ENCODE results near the gene SPATS2. TPM values are rescaled to one million over a fixed set of nuclear protein-coding genes. Genes with fewer than 3 reads are reported as not detected.

Gene SPATS2
- total RNA-seq, 1 experiment from 2014 or later, result 56.3 TPM

DNA sequence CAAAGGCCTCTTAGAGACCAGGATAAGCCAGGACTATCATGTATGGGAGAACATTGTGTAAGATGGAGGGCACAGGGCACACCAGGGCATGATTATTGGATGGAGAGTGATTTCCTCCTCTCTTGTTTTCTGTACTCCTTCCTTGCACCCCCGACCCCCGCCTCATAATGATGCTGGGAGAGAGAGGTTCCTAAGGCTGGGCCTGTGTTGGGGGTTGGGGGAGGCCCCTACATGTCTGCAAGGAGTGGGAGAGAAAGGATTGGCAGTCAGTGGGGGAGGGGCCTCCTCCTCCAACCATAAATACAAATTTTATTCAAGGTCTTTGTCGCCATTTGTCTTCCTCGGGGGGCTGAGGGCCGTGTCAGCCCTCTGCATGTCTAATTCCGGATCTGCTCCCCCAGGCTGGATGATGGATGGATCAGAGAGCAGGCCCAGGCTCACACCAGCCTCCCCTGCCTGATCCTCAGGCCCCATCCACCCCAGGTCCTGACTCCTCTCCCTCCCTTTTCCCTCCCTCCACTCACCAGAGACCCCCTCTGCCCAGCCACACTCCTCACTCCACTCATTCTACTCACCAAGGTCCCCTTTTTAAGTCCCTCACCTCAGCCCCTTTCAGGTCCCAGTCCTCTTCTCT lies 28.3 kb upstream of the SPATS2 start:
- BruUV-seq (replicated peaks), result no TSS peak
- no peak for ATAC-seq
- no peak overlapping the region for H3K4me3 ChIP-seq (ENCODE audit: low read depth in 2 of 2, low read length in 2 of 2)
- H3K27me3 ChIP-seq (ENCODE audit: control insufficient read depth, insufficient read depth, low read length), result no peaks in the 10 kb centered on the region
- in situ Hi-C loops (cut with HindIII; ENCODE audit: low pct_unique_long_range_greater_than_20kb, low sequenced_read_pairs) (no loop called here), intact Hi-C loops (cut with micrococcal nuclease; ENCODE audit: unreplicated experiment) (loop anchor here (5.0 kb wide), 1 partner anchor 52 kb away; no protein-coding TSS in a partner anchor)
- H3K27ac ChIP-seq (ENCODE audit: low read length), result no peak overlapping the region
- ChIA-PET CTCF (interaction anchor here (2.6 kb wide), 1 partner anchor 8 kb away, joined by 11 read pairs; the partner anchor contains the start of gene DNAJC22), POLR2A (interaction anchor here (0.7 kb wide), 1 partner anchor 207 kb away, joined by 4 read pairs; no protein-coding TSS in a partner anchor)
- no peak for DNase-seq (ENCODE audit: low read depth, low spot score)
- H3K9me3 ChIP-seq (ENCODE audit: control insufficient read depth, insufficient read depth, low read depth, low read length), result no peaks in the 10 kb centered on the region
- TF ChIP-seq SIN3A (IDR thresholded peaks at IDR 0.05; ENCODE audit: borderline replicate concordance, insufficient read depth, low read depth, low read length) (no peak), TCF7L2 (IDR thresholded peaks at IDR 0.05; ENCODE audit: low read depth, low read length) (no peak), REST (IDR thresholded peaks at IDR 0.05; ENCODE audit: insufficient read depth in 1 of 2, low read depth in 2 of 2, low read length in 1 of 2) (no peak), POLR2AphosphoS5 (IDR thresholded peaks at IDR 0.05; ENCODE audit: low read depth, low read length) (no peak)
- TF ChIP-seq, protein P1, sequence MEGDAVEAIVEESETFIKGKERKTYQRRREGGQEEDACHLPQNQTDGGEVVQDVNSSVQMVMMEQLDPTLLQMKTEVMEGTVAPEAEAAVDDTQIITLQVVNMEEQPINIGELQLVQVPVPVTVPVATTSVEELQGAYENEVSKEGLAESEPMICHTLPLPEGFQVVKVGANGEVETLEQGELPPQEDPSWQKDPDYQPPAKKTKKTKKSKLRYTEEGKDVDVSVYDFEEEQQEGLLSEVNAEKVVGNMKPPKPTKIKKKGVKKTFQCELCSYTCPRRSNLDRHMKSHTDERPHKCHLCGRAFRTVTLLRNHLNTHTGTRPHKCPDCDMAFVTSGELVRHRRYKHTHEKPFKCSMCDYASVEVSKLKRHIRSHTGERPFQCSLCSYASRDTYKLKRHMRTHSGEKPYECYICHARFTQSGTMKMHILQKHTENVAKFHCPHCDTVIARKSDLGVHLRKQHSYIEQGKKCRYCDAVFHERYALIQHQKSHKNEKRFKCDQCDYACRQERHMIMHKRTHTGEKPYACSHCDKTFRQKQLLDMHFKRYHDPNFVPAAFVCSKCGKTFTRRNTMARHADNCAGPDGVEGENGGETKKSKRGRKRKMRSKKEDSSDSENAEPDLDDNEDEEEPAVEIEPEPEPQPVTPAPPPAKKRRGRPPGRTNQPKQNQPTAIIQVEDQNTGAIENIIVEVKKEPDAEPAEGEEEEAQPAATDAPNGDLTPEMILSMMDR (IDR thresholded peaks at IDR 0.05), result no peak
- no peaks in the 10 kb centered on the region for H3K36me3 ChIP-seq (ENCODE audit: control insufficient read depth, insufficient read depth, low read length)
- peaks cover 10% of the 10 kb centered on the region for H3K4me1 ChIP-seq (ENCODE audit: control insufficient read depth, insufficient read depth, low read length)

GRCh38 chr12:49339464-49339861 lies 27.8 kb upstream of the SPATS2 start:
- Histone ChIP-seq H3K9me3 (ENCODE audit: control insufficient read depth, insufficient read depth, low read depth, low read length) (no peaks in the 10 kb centered on the region), H3K4me1 (ENCODE audit: control insufficient read depth, insufficient read depth, low read length) (peaks cover 10% of the 10 kb centered on the region), H3K36me3 (ENCODE audit: control insufficient read depth, insufficient read depth, low read length) (no peaks in the 10 kb centered on the region), H3K27me3 (ENCODE audit: control insufficient read depth, insufficient read depth, low read length) (no peaks in the 10 kb centered on the region), H3K4me3 (ENCODE audit: low read depth in 2 of 2, low read length in 2 of 2) (no peak overlapping the region), H3K27ac (ENCODE audit: low read length) (no peak overlapping the region)
- ChIA-PET CTCF (interaction anchor here (0.5 kb wide), 1 partner anchor 173 kb away, joined by 3 read pairs; no protein-coding TSS in a partner anchor), POLR2A (interaction anchor here (0.7 kb wide), 1 partner anchor 208 kb away, joined by 4 read pairs; no protein-coding TSS in a partner anchor)
- no peak for ATAC-seq
- DNase-seq (ENCODE audit: low read depth, low spot score), result no peak
- BruUV-seq (replicated peaks), result no TSS peak
- TF ChIP-seq REST (IDR thresholded peaks at IDR 0.05; ENCODE audit: insufficient read depth in 1 of 2, low read depth in 2 of 2, low read length in 1 of 2), result no peak
- TF ChIP-seq SIN3A (IDR thresholded peaks at IDR 0.05; ENCODE audit: borderline replicate concordance, insufficient read depth, low read depth, low read length), result no peak
- TF ChIP-seq TCF7L2 (IDR thresholded peaks at IDR 0.05; ENCODE audit: low read depth, low read length), result no peak
- TF ChIP-seq, protein P1 (IDR thresholded peaks at IDR 0.05), result no peak
- no peak for TF ChIP-seq POLR2AphosphoS5 (IDR thresholded peaks at IDR 0.05; ENCODE audit: low read depth, low read length)
- intact Hi-C loops (cut with micrococcal nuclease; ENCODE audit: unreplicated experiment) (loop anchor here (5.0 kb wide), 1 partner anchor 52 kb away; no protein-coding TSS in a partner anchor), in situ Hi-C loops (cut with HindIII; ENCODE audit: low pct_unique_long_range_greater_than_20kb, low sequenced_read_pairs) (no loop called here)

All from Panc1 (cell line).